Trophoblast cell (in vitro differentiated cells and primary cell): ENCODE measurements around the gene MIS18A.

ENCODE experiments used
- DNase-seq, 2 donors: peaks; one replicate each; pipeline ENCODE4 v3.0.0-alpha.2; 2016
- H2AFZ ChIP-seq: 2 replicates; pipeline ENCODE4 v1.6.1; 2013; ENCODE audit warnings: low read length, moderate library complexity, mild to moderate bottlenecking; ENCODE audit not compliant: insufficient read depth, poor library complexity
- H2AK5ac ChIP-seq: 2 replicates; pipeline ENCODE4 v1.6.1; 2013; ENCODE audit warnings: mild to moderate bottlenecking, low read length
- H2BK120ac ChIP-seq: 2 replicates; pipeline ENCODE4 v1.6.1; 2013; ENCODE audit warnings: low read length, mild to moderate bottlenecking, moderate library complexity; ENCODE audit not compliant: insufficient read depth, poor library complexity
- H2BK12ac ChIP-seq: 2 replicates; pipeline ENCODE4 v1.6.1; 2013; ENCODE audit warnings: mild to moderate bottlenecking, low read length, moderate library complexity
- H2BK5ac ChIP-seq: 2 replicates; pipeline ENCODE4 v1.6.1; 2013; ENCODE audit warnings: low read length, low read depth, moderate library complexity, mild to moderate bottlenecking; ENCODE audit not compliant: poor library complexity
- H3K14ac ChIP-seq: 2 replicates; pipeline ENCODE4 v1.6.1; 2013; ENCODE audit warnings: mild to moderate bottlenecking, low read length
- H3K18ac ChIP-seq: 2 replicates; pipeline ENCODE4 v1.6.1; 2013; ENCODE audit warnings: mild to moderate bottlenecking, low read length
- H3K23ac ChIP-seq: 2 replicates; pipeline ENCODE4 v1.6.1; 2013; ENCODE audit warnings: low read length
- H3K27ac ChIP-seq: 2 replicates; pipeline ENCODE4 v1.5.1; 2013; ENCODE audit warnings: low read depth, mild to moderate bottlenecking, inconsistent platforms, low read length, moderate library complexity
- H3K27me3 ChIP-seq: 2 replicates; pipeline ENCODE4 v1.6.1; 2013; ENCODE audit warnings: inconsistent platforms, mild to moderate bottlenecking, low read length, moderate library complexity; ENCODE audit not compliant: insufficient read depth
- H3K36me3 ChIP-seq, 2 experiments: 1 replicate in 1 of 2; 2 replicates in 1 of 2; pipeline ENCODE4 v1.6.1; 2013; ENCODE audit warnings: low read length in 2 of 2, mild to moderate bottlenecking in 2 of 2, moderate library complexity in 1 of 2; ENCODE audit not compliant: insufficient read depth in 2 of 2, control insufficient read depth in 1 of 2
- H3K4ac ChIP-seq: 2 replicates; pipeline ENCODE4 v1.6.1; 2013; ENCODE audit warnings: low read depth, mild to moderate bottlenecking, low read length, moderate library complexity
- H3K4me1 ChIP-seq, 2 experiments: 1 replicate in 1 of 2; 2 replicates in 1 of 2; pipeline ENCODE4 v1.6.1; 2013; ENCODE audit warnings: low read length in 2 of 2, mild to moderate bottlenecking in 2 of 2, moderate library complexity in 1 of 2; ENCODE audit not compliant: insufficient read depth in 2 of 2, control insufficient read depth in 1 of 2
- H3K4me2 ChIP-seq: 2 replicates; pipeline ENCODE4 v1.6.1; 2013; ENCODE audit warnings: inconsistent platforms, mild to moderate bottlenecking, low read length, moderate library complexity
- H3K4me3 ChIP-seq: 2 replicates; pipeline ENCODE4 v1.5.1; 2013; ENCODE audit warnings: mild to moderate bottlenecking, low read depth, low read length, inconsistent platforms
- H3K79me1 ChIP-seq: one replicate; pipeline ENCODE4 v1.6.1; 2013; ENCODE audit warnings: low read length
- H3K79me2 ChIP-seq: 2 replicates; pipeline ENCODE4 v1.6.1; 2013; ENCODE audit warnings: low read length, mild to moderate bottlenecking; ENCODE audit not compliant: control insufficient read depth, insufficient read depth, poor library complexity
- H3K9ac ChIP-seq: 2 replicates; pipeline ENCODE4 v1.6.1; 2013; ENCODE audit warnings: mild to moderate bottlenecking, low read length
- H3K9me3 ChIP-seq: 2 replicates; pipeline ENCODE4 v1.6.1; 2013; ENCODE audit warnings: low read depth, mild to moderate bottlenecking, control low read depth, inconsistent platforms, low read length; ENCODE audit not compliant: insufficient read depth
- H4K12ac ChIP-seq: 2 replicates; pipeline ENCODE4 v1.6.1; 2013; ENCODE audit warnings: low read depth, mild to moderate bottlenecking, low read length, moderate library complexity
- H4K8ac ChIP-seq: 2 replicates; pipeline ENCODE4 v1.6.1; 2013; ENCODE audit warnings: low read depth, mild to moderate bottlenecking, low read length, moderate library complexity
- H4K91ac ChIP-seq: one replicate; pipeline ENCODE4 v1.6.1; 2013; ENCODE audit warnings: low read depth, mild to moderate bottlenecking, low read length, moderate library complexity
- WGBS: extraction: QIAGEN DNeasy Blood & Tissue Kit; methylation state at CpG from one replicate; pipeline ENCODE4 v1.1.7; 2013; ENCODE audit warnings: missing lambda C conversion rate; ENCODE audit not compliant: insufficient read length, insufficient coverage; ENCODE audit errors: extremely low coverage; 5-methylcytosine and 5-hydroxymethylcytosine counted together

The MIS18A gene

GRCh38 chr21:32257962-32258785 lies 20.7 kb downstream of the MIS18A start:
- no peak overlapping the region for H2AFZ ChIP-seq
- DNase-seq: peak; percentile 71 to 93
- H4K91ac ChIP-seq: no peak overlapping the region
- H4K8ac ChIP-seq: no peak overlapping the region
- no peaks in the 10 kb centered on the region for H3K79me2 ChIP-seq
- no peak overlapping the region for H3K4ac ChIP-seq
- no peaks in the 10 kb centered on the region for H3K36me3 ChIP-seq
- H3K9ac ChIP-seq: no peak overlapping the region
- no peaks in the 10 kb centered on the region for H3K79me1 ChIP-seq
- no peak overlapping the region for H2BK5ac ChIP-seq
- no peak overlapping the region for H3K14ac ChIP-seq
- H3K4me1 ChIP-seq: peaks cover 0 to 2% of the 10 kb centered on the region in 2 experiments
- H3K4me3 ChIP-seq: no peak overlapping the region
- no peak overlapping the region for H3K18ac ChIP-seq
- H2BK12ac ChIP-seq: no peak overlapping the region
- H3K4me2 ChIP-seq: no peak overlapping the region
- H2AK5ac ChIP-seq: no peak overlapping the region
- WGBS: no CpG with 5 or more reads among the region's 16 CpGs
- H3K23ac ChIP-seq: no peak overlapping the region
- no peak overlapping the region for H2BK120ac ChIP-seq
- H3K9me3 ChIP-seq: no peaks in the 10 kb centered on the region
- no peak overlapping the region for H4K12ac ChIP-seq
- H3K27me3 ChIP-seq: no peaks in the 10 kb centered on the region
- no peak overlapping the region for H3K27ac ChIP-seq

- Histone ChIP-seq H3K9ac (no peak overlapping the region), H3K14ac (no peak overlapping the region), H3K79me1 (no peaks in the 10 kb centered on the region), H3K4ac (no peak overlapping the region), H2AK5ac (no peak overlapping the region), H4K91ac (no peak overlapping the region), H3K36me3 (no peaks in the 10 kb centered on the region), H2BK12ac (no peak overlapping the region), H3K4me1 (peaks cover 0 to 2% of the 10 kb centered on the region in 2 experiments), H4K8ac (no peak overlapping the region), H3K9me3 (no peaks in the 10 kb centered on the region), H3K79me2 (no peaks in the 10 kb centered on the region), H3K23ac (no peak overlapping the region), H3K4me3 (no peak overlapping the region), H4K12ac (no peak overlapping the region), H3K4me2 (no peak overlapping the region), H3K18ac (no peak overlapping the region), H2BK120ac (no peak overlapping the region), H2AFZ (no peak overlapping the region), H3K27me3 (no peaks in the 10 kb centered on the region), H2BK5ac (no peak overlapping the region), H3K27ac (no peak overlapping the region)
- no CpG with 5 or more reads among the region's 9 CpGs for WGBS
- DNase-seq: peak in 1 of 2 donors; percentile 12
Measured at GRCh38 chr21:32256873-32257620, 21.8 kb downstream of the MIS18A start.

- Histone ChIP-seq H3K4me3 (no peak overlapping the region), H3K4ac (no peak overlapping the region), H4K8ac (no peak overlapping the region), H3K14ac (no peak overlapping the region), H3K4me1 (peaks cover 0 to 2% of the 10 kb centered on the region in 2 experiments), H3K79me1 (no peaks in the 10 kb centered on the region), H3K9me3 (no peaks in the 10 kb centered on the region), H3K9ac (no peak overlapping the region), H2BK12ac (no peak overlapping the region), H3K4me2 (no peak overlapping the region), H3K23ac (no peak overlapping the region), H2BK120ac (no peak overlapping the region), H2AK5ac (no peak overlapping the region), H3K36me3 (no peaks in the 10 kb centered on the region), H3K27me3 (no peaks in the 10 kb centered on the region), H4K91ac (no peak overlapping the region), H4K12ac (no peak overlapping the region), H2BK5ac (no peak overlapping the region), H3K27ac (no peak overlapping the region), H3K18ac (no peak overlapping the region), H3K79me2 (no peaks in the 10 kb centered on the region), H2AFZ (no peak overlapping the region)
- DNase-seq: no peak
- no CpG with 5 or more reads among the region's 12 CpGs for WGBS
Measured at GRCh38 chr21:32256251-32256650, 22.6 kb downstream of the MIS18A start.

GRCh38 chr21:32253215-32253641 lies 25.6 kb downstream of the MIS18A start:
- WGBS: no CpG with 5 or more reads among the region's 7 CpGs

More at GRCh38 chr21:32253215-32253641, 25.6 kb downstream of the MIS18A start:
- Histone ChIP-seq H3K4ac (no peak overlapping the region), H2AK5ac (no peak overlapping the region), H4K12ac (no peak overlapping the region), H3K23ac (no peak overlapping the region), H3K27me3 (no peaks in the 10 kb centered on the region), H3K18ac (no peak overlapping the region), H3K4me1 (peaks cover 0 to 2% of the 10 kb centered on the region in 2 experiments), H3K4me3 (no peak overlapping the region), H4K8ac (no peak overlapping the region), H3K79me2 (no peaks in the 10 kb centered on the region), H2AFZ (no peak overlapping the region), H3K36me3 (no peaks in the 10 kb centered on the region), H3K9ac (no peak overlapping the region), H2BK120ac (no peak overlapping the region), H4K91ac (no peak overlapping the region), H2BK12ac (no peak overlapping the region), H3K79me1 (no peaks in the 10 kb centered on the region), H3K14ac (no peak overlapping the region), H3K27ac (no peak overlapping the region), H3K9me3 (no peaks in the 10 kb centered on the region), H3K4me2 (no peak overlapping the region), H2BK5ac (no peak overlapping the region)
- DNase-seq: peak; percentile 48 to 71
